K562 (cell line): ENCODE results near the gene MYMX. TPM values are rescaled to one million over a fixed set of nuclear protein-coding genes. Genes with fewer than 3 reads are reported as not detected.

ENCODE experiments used
- C11orf30 ChIP-seq: fragments of 450-650 bp; IDR thresholded peaks from 2 replicates; pipeline ENCODE4 v1.6.1; 2016; ENCODE audit warnings: low read depth, mild to moderate bottlenecking
- CEBPB ChIP-seq: fragments of 450-650 bp; IDR thresholded peaks from 2 replicates; pipeline ENCODE4 v1.6.1; 2016; ENCODE audit warnings: missing genetic modification characterization, missing compliant biosample characterization
- DLX4 ChIP-seq: fragments of 250-450 bp; sonication (Bioruptor Pico); IDR thresholded peaks from 2 replicates; pipeline ENCODE4 v1.6.1; 2021; ENCODE audit warnings: mild to moderate bottlenecking
- FOXP1 ChIP-seq: sonication (generic); formaldehyde crosslinking; IDR thresholded peaks from 2 replicates; pipeline ENCODE4 v1.8.0; 2022; ENCODE audit warnings: mild to moderate bottlenecking, missing genetic modification reagents
- HSF4 ChIP-seq: fragments of 250-450 bp; sonication (Bioruptor Pico); IDR thresholded peaks from 2 replicates; pipeline ENCODE4 v2.1.2; 2022; ENCODE audit warnings: mild to moderate bottlenecking, moderate library complexity, borderline replicate concordance
- JUNB ChIP-seq: fragments of 450-650 bp; formaldehyde crosslinking; conservative IDR thresholded peaks from 2 replicates; pipeline ENCODE4 v1.4.0; 2020; ENCODE audit warnings: mild to moderate bottlenecking
- MIER1 ChIP-seq: fragments of 450-650 bp; IDR thresholded peaks from 2 replicates; pipeline ENCODE4 v1.6.1; 2016; ENCODE audit warnings: antibody characterized with exemption, mild to moderate bottlenecking, low read depth
- NFRKB ChIP-seq: fragments of 450-650 bp; IDR thresholded peaks from 2 replicates; pipeline ENCODE4 v1.6.1; 2016; ENCODE audit warnings: low read depth
- PPARD ChIP-seq: fragments of 250-450 bp; sonication (Bioruptor Pico); IDR thresholded peaks from 2 replicates; pipeline ENCODE4 v1.8.0; 2022; ENCODE audit warnings: inconsistent platforms, mild to moderate bottlenecking, moderate library complexity
- RNF219 ChIP-seq: fragments of 250-450 bp; sonication (Bioruptor Pico); IDR thresholded peaks from 2 replicates; pipeline ENCODE4 v1.5.0; 2022; ENCODE audit warnings: mild to moderate bottlenecking
- RREB1 ChIP-seq: fragments of 250-450 bp; sonication (Bioruptor Pico); IDR thresholded peaks from 2 replicates; pipeline ENCODE4 v1.4.0; 2020
- SMARCA4 ChIP-seq: fragments of 450-650 bp; IDR thresholded peaks from 2 replicates; pipeline ENCODE4 v1.6.1; 2016
- SRF ChIP-seq, 2 experiments: fragments of 250-450, 450-650 bp in 1 of 2; sonication (Bioruptor Pico) in 1 of 2; sonication (generic) in 1 of 2; formaldehyde crosslinking; IDR thresholded peaks; 2 replicates each; pipeline versions ENCODE4 v1.5.0 to v1.5.1; 2020 to 2022; ENCODE audit warnings: mild to moderate bottlenecking in 1 of 2, missing genetic modification reagents in 1 of 2
- TAF7 ChIP-seq: fragments of 450-650 bp; IDR thresholded peaks from 2 replicates; pipeline ENCODE4 v1.6.1; 2016; ENCODE audit warnings: missing genetic modification characterization, missing compliant biosample characterization
- ZNF445 ChIP-seq: fragments of 250-450 bp; sonication (Bioruptor Pico); IDR thresholded peaks from 2 replicates; pipeline ENCODE4 v1.4.0; 2020; ENCODE audit warnings: low read depth, mild to moderate bottlenecking, moderate library complexity
- ZNF75A ChIP-seq: fragments of 450-650 bp; formaldehyde crosslinking; IDR thresholded peaks from 2 replicates; pipeline ENCODE4 v1.4.0; 2020; ENCODE audit warnings: mild to moderate bottlenecking
- ZNF764 ChIP-seq: fragments of 250-450 bp; sonication (Bioruptor Pico); IDR thresholded peaks from 2 replicates; pipeline ENCODE4 v1.4.0; 2020; ENCODE audit warnings: low read depth, mild to moderate bottlenecking, moderate library complexity
- polyA plus RNA-seq, 8 experiments: library from polyadenylated mRNA; depleted of rRNA in 4 of 8; stranded (reverse) in 5 of 8; unstranded in 3 of 8; fragments of >200 nt; fragmentation: Nextera tagmentation in 2 of 8; fragmentation: Illumina TruSeq in 1 of 8; extraction: Ambion mirVana in 2 of 8; extraction: Trizol in 1 of 8; gene quantifications; 2 replicates each; pipeline versions ENCODE4 v1.2.1 to v1.2.3, GENCODE V29; 2011 to 2014; ENCODE audit warnings: inconsistent platforms in 1 of 8, missing spikeins in 1 of 8
- total RNA-seq, 7 experiments: library from RNA; depleted of rRNA in 6 of 7; stranded (reverse); fragments of >200 nt in 6 of 7; fragmentation: Illumina TruSeq in 2 of 7; extraction: Trizol in 2 of 7; gene quantifications; 2 replicates each; pipeline versions ENCODE4 v1.2.1 to v1.2.3, GENCODE V29; 2011 to 2021; ENCODE audit warnings: low replicate concordance in 1 of 7

Gene MYMX
- total and polyA plus RNA-seq, 9 of the 15 experiments (the other 6 are each of a cell fraction or from before 2014, with no cell fraction given), result 0.12 TPM; not detected in 8

- TF ChIP-seq RREB1 (CRISPR knock-in tag), result no peak
- TF ChIP-seq JUNB (CRISPR knock-in tag), result no peak
- TF ChIP-seq CEBPB, result no peak
- 0 out of 2 replicates have a peak, but pooled peaks have one; percentile 44 for TF ChIP-seq NFRKB
- TF ChIP-seq FOXP1, result no peak; the same call in 1 of the 2 replicates
- no peak for TF ChIP-seq MIER1
- no peak for TF ChIP-seq ZNF75A (CRISPR knock-in tag)
- no peak for TF ChIP-seq SRF (CRISPR knock-in tag; IDR thresholded peaks at IDR 0.05)
- TF ChIP-seq SMARCA4, result no peak
- TF ChIP-seq C11orf30, result no peak
- TF ChIP-seq ZNF445, result no peak
- no peak for TF ChIP-seq ZNF764 (CRISPR knock-in tag)
- TF ChIP-seq PPARD (CRISPR knock-in tag), result no peak
- no peak for TF ChIP-seq RNF219 (CRISPR knock-in tag)
- TF ChIP-seq DLX4 (CRISPR knock-in tag), result no peak
- TF ChIP-seq TAF7 (tag), result no peak
- TF ChIP-seq HSF4 (CRISPR knock-in tag), result no peak
Observed at GRCh38 chr6:44219053-44219814, 2.5 kb downstream of the MYMX start (continued).
